GM19438 (cell line): Measurements from ENCODE around the gene KRTAP4-16.
"Not testable (repeated sequence)": the region's sequence is repeated elsewhere in the genome, so short reads cannot be mapped to it uniquely, and the experiment has no call there.

ENCODE experiments used
- ATAC-seq: cut with Tn5 transposase; IDR thresholded peaks from one replicate; pipeline ENCODE4 v1.9.1; 2021; ENCODE audit warnings: low read depth; ENCODE audit not compliant: unreplicated experiment

Gene KRTAP4-16

GRCh38 chr17:41101586-41102259, at the start of gene KRTAP4-16:
KRTAP4-16 (minus strand) TSS chr17:41102209; CDS start chr17:41102209, 0 bp downstream.
- no peak for ATAC-seq

DNA sequence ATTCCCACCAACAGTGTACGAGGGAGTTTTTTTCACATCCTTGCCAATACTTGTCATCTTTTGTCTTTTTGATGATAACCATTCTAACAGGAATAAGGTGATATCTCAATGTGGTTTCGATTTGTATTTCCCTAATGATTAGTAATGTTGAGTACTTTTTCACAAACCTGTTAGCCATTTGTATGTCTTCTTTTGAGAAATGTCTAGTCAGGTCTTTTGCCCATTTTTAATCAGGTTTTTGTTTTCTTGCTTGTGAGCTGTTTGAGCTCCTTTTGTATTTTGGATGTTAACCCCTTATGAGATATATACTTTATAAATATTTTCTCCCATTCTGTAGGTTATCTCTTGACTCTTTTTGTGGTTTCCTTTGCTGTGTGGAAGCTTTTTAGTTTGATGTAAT, 49.5 kb upstream of the KRTAP4-16 start:
- no peak for ATAC-seq

DNA sequence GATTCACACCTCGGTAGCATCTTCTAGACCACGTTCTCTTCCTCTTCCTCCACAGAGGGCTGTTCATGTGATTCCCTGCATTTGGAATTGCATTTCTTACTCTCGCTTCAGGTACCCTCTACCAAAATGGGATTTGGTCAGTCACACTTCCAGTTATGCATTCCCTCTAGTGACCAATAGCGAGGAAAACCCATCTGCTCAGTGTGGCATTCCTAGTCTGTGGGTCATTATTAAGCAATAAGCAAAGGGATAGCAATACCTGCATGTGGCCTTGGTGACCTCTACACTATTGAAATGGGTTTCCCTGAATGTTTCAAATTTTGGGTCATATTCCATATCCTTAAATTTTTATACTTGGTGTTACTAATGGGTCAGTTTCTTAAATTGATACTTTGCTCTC, 48.0 kb upstream of the KRTAP4-16 start:
- ATAC-seq = no peak

- no peak for ATAC-seq
These were observed 47.6 kb upstream of the KRTAP4-16 start, which contains the start of gene KRTAP4-5 for GRCh38 chr17:41149652-41149985. KRTAP4-5 (minus strand) TSS chr17:41149825; CDS start chr17:41149767, 58 bp downstream.

DNA sequence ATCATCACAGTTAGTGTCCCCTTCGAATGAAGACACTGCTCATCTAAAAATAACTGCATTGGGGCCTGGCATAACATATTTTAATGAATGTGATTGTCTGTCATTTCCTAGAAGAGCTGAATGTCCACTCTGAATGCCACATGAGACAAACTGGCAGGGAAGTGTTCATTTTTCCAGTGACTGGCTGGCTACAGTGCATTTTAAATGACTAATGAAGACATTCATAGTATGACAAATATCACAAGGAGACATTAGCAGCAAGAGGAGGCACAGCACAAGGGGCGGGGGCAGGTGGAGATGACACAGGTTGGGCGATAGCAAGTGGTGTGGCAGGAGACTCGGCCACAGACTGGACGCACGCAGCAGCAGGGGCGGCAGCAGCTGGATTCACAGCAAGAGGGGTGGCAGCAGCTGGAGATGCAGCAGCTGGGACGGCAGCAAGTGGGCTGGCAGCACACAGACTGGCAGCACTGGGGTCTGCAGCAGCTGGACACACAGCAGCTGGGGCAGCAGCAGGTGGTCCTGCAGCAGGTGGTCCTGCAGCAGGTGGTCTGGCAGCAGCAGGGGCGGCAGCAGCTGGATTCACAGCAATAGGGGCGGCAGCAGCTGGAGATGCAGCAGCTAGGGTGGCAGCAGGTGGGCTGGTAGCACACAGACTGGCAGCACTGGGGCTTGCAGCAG, 47.1 kb upstream of the KRTAP4-16 start:
- ATAC-seq = not testable (repeated sequence)

DNA sequence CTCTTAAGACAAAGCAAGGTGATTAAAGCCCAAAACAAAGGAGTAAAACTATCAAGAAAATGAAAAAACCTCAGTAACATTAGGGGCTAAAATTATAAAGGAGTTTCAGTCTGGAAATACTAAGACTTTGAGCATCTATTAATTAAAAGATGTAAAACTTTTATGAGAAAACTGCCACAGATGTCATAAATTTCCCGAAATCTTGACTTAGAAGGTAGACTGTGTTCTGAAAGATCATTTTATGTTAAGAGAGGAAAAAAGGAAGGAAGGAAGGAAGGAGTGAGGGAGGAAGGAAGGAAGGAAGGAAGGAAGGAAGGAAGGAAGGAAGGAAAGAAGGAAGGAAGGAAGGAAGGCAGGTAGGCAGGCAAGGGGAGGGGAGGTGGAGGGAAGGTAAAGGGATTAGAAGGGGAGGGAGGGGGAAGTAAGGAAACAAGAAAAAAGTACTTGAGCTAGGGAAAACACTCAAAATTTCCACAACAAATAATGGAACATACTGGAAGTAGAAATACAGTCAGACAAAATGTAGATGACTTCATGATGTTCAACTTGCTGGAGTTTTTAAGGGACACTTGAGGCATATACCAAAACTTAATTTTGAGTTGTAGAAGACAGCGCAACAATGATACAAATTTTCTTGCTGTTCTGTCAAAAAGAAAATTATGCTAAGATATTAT, 45.7 kb upstream of the KRTAP4-16 start:
- ATAC-seq = no peak

DNA sequence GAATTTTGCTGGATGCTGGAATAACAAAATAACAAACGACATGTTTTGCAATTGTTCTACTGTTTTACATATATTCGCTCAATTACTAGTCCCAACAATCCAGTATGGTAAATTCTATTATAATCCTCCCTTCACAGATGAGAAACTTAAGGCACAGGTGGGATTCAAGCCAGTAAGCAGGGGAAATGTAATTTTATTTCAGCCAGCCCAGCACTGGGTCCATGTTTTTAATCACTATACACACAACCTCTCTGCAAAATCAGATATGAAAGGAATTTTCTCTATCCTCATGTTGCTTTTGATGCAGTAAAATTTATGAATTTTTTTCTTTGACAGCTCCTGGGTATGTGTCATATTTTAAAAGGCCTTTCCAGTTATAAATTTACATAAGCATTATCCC, 43.3 kb upstream of the KRTAP4-16 start:
- no peak for ATAC-seq

DNA sequence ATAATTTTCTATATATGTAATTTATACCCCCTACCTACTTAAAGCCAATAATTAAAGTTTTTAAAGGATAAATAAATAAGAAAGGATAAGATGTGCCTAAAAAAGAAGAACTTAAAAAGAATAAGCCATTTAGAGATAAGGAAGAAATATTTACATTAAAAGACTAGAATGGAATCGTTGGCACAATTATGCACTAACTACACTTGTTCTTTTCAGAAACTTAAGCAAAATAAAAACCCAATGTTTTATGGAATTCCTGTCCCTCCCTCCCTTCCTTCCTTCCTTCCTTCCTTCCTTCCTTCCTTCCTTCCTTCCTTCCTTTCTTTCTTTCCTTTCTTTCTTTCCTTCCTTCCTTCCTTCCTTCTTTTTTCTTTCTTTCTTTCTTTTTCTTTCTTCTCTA, 42.8 kb upstream of the KRTAP4-16 start:
- no peak for ATAC-seq

DNA sequence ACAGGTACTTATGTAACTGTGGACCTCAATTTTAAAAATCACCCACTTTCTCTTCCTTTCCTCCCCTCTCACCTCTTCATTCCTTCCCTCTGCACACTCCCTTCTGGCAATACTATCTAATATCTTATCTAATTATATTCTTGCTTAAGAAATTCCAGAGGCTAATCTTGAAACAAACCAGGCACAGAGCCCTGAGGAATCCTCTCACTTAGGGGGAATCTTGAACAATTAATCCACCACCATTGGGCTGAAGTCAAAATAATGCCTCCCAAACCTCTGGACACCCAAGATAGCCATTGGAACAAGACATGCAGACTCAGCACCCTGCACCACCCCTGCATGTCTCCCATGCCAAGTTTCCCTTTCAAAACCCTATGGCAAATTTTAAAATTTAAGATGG, 39.4 kb upstream of the KRTAP4-16 start:
- ATAC-seq = no peak

DNA sequence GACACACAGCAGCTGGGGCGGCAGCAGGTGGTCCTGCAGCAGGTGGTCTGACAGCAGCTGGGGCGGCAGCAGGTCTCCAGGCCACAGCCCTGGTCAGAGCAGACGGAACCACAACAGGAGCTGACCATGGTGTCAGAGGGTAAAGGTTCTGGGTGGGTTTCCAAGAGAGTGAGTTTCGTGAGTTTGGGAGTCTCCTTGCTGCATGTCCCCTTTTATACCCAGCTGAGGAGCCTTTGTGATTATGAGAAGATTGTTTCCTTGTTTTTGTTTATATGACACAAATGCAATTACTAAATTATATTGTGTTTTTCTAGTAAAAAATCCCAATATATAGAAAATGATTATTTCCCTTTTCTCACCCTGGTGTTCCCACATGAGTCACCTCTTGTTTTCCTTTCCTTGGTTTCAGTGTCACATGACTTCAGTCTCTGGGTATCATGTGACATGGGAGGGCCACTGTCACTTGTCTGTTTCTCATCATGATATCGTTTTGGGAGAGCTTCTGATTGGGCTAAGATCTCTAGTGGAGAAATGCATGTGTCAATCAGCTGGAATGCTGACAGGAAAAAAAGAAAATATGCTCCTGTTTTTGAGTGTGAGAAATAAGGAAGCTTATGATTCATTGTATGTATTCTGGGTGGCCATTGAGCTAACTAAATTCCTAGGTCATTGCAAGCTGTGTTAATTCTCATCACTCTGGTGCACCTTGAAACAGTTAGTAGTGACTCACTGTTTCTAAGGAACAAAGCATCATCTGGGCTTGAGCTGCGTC, 38.5 kb upstream of the KRTAP4-16 start, which contains the start of gene KRTAP4-6:
Gene KRTAP4-6, minus strand, starts transcription at position 185 of the 772 bp plus-strand sequence. Its CDS starts 57 bp downstream, at position 128.
- no peak for ATAC-seq

DNA sequence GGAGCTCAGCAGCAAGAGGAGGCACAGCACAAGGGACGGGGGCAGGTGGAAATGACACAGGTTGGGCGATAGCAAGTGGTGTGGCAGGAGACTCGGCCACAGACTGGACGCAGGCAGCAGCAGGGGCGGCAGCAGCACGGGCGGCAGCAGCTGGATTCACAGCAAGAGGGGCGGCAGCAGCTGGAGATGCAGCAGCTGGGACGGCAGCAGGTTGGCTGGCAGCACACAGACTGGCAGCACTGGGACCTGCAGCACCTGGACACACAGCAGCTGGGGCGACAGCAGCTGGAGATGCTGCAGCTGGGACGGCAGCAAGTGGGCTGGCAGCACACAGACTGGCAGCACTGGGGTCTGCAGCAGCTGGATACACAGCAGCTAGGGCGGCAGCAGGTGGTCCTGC, 37.9 kb upstream of the KRTAP4-16 start:
- not testable (repeated sequence) for ATAC-seq

GRCh38 chr17:41133880-41134735, 32.1 kb upstream of the KRTAP4-16 start:
- no peak for ATAC-seq

DNA sequence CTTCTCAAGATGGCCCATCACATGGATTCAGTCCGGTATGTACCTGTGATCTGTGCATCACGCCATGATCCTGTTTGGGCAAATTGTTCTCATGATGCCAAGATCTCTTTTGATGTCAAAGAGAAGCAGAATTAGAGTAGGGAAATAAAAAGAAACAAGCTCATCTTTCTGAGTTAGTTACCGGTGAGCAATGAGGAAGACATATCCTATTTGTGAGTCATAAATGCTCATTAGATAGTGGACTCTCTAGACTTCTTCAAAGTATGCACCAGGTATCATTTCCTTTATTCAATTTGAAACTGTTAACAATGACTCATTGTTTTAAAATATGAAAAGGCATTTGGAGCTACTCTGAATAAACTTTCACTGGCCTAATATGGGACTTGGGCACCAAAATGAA, 30.0 kb upstream of the KRTAP4-16 start:
- no peak for ATAC-seq

DNA sequence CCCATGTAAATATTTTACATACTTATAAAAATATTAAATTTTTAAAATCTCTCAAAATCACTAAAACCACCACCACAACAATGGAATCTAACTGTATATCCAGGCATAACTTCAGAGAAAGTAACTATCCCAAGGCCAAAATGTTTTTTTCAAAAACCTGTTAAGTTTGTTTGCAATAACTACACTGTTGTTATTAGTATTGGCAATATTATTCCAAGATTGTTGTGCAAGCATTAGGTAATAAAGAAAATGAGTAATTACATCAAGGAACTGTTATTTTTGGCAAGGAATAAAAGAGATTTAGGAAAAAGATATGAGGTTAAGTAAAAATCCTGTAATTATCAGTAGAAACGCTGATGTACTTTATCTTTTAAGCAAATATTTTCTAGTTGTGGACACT, 25.4 kb upstream of the KRTAP4-16 start:
- ATAC-seq = no peak

DNA sequence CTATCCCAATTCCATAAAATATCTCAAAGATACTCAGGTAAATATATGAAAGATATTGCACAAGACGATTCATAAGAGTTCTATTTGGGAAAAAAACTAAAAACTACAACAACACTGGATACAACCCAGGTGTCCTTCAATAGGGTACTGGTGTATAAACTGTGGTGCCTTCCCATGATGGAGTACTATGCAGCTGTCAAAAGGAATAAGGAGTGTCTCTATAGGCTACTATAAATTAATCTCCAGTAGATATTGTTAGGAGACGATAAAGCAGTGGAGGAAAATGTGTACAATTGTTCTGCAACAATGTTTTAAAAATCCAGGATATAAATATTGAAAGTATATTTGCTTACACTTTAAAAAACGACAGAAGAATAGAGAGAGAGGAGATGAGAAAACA, 24.4 kb upstream of the KRTAP4-16 start:
- no peak for ATAC-seq

DNA sequence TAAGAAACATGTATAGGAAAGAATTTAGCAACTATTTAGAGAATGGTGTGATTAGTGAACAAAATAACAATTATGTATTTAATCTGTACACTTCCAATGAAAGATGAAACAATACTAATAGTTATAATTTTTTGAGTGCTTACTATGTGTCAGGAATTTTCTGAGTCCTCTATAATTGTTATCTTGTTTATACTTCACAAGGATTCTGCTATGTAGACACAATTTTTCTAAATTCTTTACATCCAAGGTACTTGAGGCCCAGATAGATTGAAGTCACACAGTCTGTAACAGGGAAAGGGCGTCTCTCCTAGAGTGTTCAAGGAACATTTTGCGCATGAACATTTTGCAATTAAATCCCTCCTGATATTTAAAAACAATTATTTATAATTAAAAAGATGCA, 23.1 kb upstream of the KRTAP4-16 start:
- no peak for ATAC-seq

- not testable (repeated sequence) for ATAC-seq
These were observed 22.0 kb upstream of the KRTAP4-16 start, which contains the start of gene KRTAP4-12 for GRCh38 chr17:41123991-41124371. KRTAP4-12 (minus strand) TSS chr17:41124182; CDS start chr17:41124122, 60 bp downstream.

GRCh38 chr17:41123292-41123990, 21.4 kb upstream of the KRTAP4-16 start:
- not testable (repeated sequence) for ATAC-seq

DNA sequence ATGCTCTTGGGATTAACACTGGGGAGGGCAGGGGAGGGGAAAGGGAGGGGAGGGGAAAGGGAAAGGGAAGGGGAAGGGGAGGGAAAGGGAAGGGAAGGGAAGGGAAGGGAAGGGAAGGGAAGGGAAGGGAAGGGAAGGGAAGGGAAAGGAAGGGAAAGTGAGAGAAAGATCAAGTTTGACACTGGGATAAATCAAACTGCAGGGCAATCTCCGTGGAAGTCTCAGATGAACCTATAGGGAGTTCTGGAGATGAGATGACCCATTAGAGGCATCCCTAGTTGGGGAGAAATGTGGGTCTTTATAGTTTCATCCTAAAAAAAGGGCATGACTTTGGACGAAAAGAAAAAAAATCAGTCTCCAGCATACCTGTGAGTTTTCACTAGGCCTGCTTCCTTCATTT, 19.7 kb upstream of the KRTAP4-16 start:
- no peak for ATAC-seq
